VCaP (cell line): Measurements from ENCODE around the gene ATP6AP2.

ENCODE experiments used
- H3K27ac ChIP-seq: fragments of 450-650 bp; 2 replicates; pipeline ENCODE4 v1.5.1; 2017
- CTCF ChIP-seq: fragments of 450-650 bp; conservative IDR thresholded peaks from 2 replicates; pipeline ENCODE4 v1.5.1; 2017; ENCODE audit warnings: mild to moderate bottlenecking, moderate library complexity

Gene ATP6AP2

DNA sequence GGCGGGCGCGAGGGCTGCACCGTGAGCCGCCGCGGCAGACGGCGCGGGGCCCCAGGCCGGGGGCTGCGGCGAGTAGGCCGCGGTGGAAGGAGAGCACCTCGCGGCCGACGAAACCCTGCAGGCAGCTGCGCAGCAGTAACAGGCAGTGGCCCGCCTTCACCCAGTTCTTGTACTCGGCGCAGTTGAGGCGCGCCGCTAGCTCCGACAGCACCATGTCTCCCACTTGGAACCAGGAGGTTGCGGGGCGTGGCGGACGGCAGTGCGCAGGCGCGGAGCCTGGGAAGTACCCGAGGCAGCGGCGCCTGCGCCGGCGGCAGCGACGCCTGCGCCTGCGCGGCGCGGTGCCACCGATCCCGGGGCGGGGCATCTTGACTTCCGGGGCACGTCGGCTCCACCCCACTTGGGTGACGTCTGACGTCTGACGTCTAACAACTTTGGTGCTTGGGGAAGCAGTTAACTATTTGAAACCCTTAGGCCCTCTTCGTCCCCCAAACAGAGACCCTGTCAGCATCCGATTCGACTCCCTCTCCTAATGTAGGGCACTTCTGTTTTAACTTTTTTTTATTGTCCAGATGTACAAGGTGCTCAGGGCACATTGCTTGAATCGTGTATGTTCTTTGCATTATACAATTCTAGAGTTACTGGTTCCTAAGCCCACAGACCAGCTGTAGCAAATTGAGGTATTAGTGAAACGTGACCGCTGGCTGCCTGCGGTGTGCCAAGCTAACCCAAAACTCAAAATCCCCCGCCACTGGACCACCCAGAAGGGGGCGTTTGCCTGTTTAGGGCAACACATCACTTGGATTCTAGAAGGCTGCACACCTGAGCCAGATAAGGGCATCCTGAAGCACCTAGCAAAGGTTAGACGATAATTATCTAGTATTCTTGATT, 66.8 kb downstream of the ATP6AP2 start, which contains the start of gene CXorf38:
Gene CXorf38, minus strand, starts transcription at position 255 of the 891 bp plus-strand sequence. Its CDS starts 41 bp downstream, at position 214.
- H3K27ac ChIP-seq = peak within 1 kb of the TSS; percentile 78
- no peak for TF ChIP-seq CTCF

DNA sequence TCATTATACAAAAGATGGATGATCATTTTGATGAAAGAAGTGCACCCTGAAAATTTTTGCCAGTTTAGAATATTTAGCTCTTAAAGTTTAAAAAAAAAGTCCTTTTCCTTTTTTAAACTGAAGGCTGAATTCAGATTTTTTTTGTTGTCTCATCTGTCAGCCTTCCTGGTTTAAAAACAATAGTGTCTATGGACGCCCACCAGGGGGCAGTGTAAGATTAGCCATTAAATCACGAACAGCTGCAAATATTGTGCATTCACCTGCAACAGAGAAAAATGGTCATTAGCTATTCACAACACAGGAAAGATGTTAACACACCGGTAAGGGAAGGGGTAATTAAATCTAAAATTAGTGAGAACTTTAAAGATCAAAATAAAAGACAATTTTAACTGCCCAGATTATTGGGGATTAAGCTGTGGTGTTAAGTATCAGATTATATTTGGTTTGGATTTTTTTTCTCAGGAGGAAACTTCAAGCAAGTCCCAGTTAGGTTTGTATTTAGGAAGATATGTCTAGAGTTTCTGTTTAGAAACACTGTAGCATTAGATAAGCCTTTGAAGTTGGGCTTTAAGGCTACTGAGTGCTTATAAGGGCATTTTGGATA, 71.0 kb downstream of the ATP6AP2 start:
- no peak overlapping the region for H3K27ac ChIP-seq
- peak; percentile 75 for TF ChIP-seq CTCF

GRCh38 chrX:40652664-40653063, 71.9 kb downstream of the ATP6AP2 start:
- no peak overlapping the region for H3K27ac ChIP-seq
- TF ChIP-seq CTCF = no peak

GRCh38 chrX:40653535-40653934, 72.8 kb downstream of the ATP6AP2 start:
- TF ChIP-seq CTCF = no peak
- H3K27ac ChIP-seq = no peak overlapping the region
